HG02840 (cell line): ENCODE results near the gene SLC46A1.

ENCODE experiments used
- ATAC-seq: cut with Tn5 transposase; IDR thresholded peaks from one replicate; pipeline ENCODE4 v1.9.1; 2021; ENCODE audit warnings: mild to moderate bottlenecking, moderate library complexity, moderate number of reproducible peaks; ENCODE audit not compliant: unreplicated experiment, low FRiP score

Gene SLC46A1

DNA sequence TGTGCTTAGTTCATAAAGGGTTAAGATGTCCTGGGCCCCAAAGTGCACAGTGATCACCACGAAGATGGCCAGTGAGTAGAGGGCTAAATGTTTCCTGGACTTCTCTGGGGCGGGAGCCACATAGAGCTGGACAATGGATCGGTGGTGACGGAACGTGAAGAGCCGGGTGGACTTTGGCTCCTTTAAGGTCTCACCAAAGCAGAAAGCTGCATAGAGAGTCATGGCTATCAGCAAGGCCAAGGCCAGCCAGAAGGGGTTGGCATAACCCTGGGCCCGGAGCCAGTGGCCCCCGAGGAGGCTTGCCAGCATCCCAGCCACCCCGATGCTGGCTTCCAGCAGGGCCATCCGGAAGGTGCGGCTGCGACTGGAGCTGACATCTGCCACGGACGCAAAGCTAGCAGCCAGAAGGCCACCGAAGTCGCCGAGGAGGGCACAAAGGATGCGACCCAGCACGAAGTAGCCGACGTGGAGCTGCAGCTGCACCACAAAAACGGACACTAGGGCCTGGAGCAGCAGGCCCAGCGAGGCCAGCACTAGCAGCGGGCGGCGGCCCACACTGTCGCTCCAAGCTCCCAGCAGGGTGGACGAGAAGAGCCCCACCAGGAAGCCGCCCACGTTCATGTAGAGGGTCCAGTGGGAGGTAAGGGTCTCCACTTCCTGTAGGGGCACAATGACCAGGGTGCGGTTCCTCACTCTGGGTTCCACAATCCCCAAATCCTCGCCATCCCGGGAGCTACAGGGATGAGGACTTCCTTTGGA is 1.0 kb downstream of the SLC46A1 start:
- no peak for ATAC-seq

DNA sequence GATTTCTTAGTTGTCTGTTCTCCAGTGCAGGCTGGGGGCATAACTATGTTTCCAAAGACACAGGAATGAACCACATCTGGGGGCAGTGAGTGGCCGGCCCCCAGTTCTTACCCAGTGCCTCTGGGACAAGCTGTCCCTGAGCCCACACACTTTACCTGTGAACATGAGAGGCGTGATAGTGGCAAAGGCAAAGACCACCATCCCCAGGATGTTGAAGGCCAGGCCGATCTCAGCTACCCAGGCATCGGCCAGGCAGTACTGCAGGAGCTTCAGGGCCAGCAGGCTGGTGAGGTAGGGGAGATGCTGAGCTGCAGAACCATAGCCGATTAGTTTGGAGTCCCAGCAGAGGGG is 1.6 kb downstream of the SLC46A1 start:
- ATAC-seq = no peak

DNA sequence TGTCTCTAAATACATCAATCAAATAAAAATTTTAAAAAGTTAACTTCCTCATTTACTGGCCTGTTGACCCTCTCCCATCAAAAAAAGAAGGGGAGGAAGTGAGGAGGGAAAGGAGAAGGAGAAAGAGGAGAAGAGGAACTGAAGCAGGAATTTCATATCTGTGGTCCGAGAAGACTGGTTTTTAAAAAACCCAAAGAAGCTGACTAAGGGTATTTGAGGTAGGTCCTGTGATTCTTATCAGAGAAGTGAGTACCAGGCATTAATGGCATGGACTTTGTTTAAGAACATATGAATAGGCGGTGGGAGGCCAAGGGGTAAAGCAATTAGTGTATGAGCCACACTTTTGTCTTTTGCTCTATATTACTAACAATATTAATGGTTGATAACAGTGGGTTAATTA is 2.0 kb downstream of the SLC46A1 start:
- ATAC-seq = no peak

DNA sequence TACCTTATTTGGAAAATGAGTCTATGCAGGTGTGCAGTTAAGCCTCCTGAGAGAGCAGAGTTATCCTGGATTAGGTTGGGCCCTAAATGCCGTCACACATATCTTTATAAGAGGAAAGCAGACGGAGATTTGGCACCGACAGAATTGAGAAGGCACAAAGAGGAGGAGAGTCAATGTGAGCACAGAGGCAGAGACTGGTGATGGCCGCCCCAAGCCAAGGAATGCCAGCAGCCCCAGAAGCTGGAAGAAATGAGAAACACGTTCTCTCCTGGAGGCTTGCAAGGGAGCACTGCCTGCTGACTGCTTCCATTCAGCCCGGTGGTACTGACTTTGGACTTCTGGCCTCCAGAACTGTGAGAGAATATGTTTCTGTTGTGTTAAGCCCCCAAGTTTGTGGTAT is 3.2 kb downstream of the SLC46A1 start:
- no peak for ATAC-seq

DNA sequence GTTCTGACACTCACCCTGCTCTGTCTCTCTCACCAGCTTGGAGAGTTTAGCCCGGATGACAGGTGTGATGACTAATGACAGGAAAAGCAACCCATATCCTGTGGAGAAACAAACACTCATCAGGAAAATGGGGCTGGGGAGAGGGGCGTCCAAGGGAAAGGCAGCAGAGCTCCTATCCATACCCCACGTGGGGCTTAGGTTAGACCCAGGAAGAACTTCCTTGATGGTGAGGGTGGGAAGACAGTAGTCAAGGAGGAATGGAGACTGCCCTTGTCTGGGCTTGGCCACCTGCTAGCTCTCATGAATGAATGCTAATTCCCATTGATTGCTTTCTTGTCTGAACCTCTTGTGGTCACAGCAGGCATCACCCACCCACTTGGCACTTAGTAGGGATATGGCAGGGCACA is 3.8 kb downstream of the SLC46A1 start:
- ATAC-seq = no peak

DNA sequence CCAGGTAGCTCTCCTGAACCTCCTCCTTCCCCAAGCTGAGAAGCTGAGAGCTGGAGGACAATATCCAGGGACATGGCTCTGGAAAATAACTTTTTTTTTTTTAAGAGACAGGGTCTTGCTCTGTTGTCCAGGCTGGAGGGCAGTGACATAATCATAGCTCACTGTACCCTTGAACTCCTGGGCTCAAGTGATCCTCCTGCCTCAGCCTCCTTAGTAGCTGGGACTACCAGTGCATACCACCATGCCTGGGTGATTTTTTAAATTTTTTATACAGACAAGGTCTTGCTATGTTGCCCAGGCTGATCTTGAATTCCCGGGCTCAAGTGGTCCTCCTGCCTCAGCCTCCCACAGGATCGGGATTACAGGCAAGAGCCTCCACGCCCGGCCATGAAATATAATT is 6.2 kb downstream of the SLC46A1 start:
- no peak for ATAC-seq

DNA sequence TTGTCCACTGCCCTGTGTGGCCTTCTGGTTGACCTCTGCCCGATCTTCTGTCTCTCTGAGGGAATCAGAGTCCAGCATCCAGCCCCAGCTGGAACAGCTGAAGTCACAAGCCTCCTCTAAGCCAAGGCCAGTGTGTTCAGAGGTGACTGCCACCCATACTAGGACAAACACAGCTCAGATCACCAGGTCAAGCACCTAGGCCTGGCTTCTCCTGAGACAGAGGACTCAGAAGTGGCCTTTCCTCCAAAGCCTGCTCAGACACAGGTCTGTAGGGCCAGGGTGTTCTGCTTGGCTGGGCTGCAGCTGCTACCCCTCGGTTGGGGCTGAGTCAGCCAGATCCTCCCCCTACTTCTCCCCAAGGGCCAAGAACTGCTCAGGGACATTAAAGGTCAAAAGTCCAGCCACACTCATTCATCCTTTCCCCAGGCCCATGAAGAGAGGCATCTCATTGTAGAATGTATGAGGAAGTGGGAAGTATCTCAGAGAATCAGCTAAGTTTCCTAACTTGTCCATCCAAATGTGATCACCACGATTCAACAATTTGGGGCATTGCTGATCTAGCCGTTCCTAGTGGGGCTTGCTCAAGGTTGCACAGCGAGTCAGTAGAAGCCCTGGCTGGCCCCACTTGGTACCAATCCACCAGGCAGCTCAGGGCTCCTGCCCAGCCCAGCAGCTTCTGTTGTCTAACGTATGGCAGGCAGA is 7.6 kb downstream of the SLC46A1 start:
- no peak for ATAC-seq

DNA sequence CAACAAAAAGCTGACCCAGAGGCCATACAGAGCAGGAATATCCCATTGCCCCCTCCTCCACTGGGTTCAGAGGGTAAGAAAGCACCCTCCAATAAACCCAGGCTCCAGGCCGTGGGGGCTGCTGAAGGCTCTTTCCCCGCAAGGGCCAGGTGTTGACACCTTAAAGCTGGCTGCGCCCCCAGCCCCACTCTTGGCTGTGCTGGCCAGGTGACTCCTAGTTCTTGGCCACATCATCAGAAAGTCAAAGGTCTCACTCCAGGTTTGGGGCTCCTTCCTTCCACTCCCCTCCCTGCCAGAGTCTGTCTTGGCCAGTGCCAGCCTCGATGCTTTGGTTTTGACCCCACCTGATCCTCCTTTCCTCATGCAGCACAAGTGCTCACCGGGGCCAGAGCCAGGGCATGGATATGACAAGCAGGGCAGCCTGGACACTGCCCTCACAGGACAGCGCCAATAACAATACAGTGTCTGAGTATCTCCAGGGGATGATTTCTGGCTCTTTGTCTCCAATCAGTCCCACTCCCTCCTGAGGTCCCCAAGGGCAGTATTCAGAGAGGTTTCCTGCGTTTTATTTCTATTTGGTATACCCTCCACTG is 8.2 kb downstream of the SLC46A1 start:
- ATAC-seq = no peak

DNA sequence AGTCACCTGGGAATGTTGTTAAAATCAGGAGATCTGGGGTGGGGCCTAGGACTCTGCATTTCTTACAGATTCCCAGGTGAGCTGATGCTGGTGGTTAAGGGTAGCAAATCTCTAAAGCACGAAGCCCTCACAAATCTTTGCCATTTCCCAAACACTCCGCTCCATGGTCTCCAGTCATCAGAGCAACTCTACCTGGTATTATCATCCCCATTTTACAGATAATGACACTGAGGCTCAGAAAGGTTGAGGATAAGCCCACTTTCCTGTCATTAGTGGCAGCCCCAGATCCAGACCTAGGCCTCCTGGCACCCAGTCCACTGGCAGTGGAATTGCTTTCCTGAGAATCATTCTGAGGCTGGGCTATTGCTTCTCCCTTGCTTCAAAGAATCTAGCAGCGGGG is 8.7 kb downstream of the SLC46A1 start:
- ATAC-seq = no peak

DNA sequence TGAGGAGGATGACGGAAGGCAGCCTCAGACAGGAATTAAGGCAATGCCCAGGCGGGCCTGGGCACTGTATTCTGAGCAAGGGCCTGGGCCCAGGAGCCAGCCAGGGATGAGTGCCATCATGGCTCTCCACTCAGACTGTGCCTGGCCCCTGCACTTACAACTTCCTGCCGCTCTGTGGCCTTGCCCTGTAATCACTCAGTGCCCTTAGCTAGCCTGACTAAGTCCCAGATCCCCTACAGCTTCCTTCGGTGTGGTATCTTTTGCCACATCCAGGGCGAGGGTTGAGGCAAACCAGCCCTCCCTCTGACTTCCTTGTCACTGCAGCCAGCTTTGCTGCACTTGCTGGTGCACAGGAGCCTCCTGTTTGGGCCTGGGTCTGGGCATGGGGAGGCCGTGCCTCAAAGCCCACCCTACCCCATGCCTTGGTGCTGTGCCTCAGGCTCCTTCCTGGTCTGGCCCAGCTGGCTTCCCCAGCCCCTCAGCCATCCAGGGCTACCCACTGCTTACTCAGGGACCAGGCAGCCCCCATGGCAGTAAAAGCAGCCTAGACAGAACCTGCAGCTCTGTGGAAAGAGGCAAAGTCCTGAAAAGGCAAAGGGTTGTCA is 9.3 kb downstream of the SLC46A1 start:
- no peak for ATAC-seq

DNA sequence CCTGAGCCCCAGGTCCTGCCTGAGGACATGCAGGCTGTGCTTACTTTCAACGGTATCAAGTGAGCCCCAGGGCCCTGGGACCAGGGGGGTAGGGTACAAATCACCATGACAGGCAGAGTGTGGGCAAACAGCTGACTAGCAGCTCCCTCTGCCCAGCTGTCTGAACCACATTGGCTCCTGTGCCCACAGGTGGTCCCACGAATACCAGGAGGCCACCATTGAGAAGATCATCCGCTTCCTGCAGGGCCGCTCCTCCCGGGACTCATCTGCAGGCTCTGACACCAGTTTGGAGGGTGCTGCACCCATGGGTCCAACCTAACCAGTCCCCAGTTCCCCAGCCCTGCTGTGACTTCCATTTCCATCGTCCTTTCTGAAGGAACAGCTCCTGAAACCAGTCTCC is 10.0 kb downstream of the SLC46A1 start:
- no peak for ATAC-seq

DNA sequence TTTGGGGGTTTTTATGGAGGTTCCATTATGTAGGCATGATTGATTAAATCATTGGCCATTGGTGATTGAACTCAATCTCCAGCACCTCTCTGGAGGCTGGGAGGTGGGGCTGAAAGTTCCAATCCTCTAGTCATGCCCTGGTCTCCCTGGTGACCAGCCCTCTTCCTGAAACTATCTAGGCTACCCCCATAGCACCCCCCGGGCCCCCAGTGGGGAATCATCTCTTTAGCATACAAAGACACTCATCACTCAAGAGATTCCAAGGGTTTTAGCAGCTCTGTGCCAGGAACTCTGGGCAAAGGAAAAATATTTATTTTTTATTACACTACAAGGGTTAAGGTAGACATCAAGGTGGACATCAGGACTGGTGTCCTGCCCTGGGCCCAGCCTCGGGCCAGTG is 10.6 kb downstream of the SLC46A1 start:
- ATAC-seq = no peak

DNA sequence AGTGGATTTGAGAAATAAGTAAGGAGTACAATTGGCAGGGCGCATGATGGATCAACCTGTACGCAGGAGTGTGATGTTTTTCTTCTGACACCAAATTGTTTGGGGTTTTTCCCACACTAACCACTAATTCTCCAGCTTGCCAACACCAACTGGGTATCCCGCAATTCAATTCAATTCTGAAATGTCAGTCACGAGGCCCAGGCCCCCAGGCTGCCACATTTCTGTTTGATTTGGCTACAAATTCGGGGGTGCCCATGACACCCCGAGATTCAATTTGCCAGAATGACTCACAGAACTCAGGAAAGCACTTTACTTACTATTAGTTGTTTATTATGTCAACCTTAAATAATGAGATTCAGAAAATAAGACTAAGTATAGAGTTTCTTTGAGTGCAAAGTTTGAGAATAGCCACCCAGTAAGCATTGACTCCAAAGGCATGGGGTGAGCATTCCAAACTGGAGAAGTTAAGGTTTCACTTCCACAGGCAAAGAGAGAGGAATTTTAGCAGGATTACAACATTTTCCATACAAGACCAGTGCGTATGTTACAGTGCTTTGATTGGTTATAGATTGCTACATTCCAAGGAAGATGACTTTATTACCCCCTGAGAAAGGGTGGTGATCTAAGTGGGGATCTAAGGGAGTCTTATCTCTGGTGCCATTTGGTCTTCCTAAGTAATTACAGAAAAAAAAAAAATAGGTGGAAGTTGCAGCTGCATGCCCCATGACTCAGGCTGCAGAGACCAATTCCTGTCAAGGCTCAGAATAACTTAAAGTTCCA is 11.5 kb downstream of the SLC46A1 start:
- no peak for ATAC-seq

DNA sequence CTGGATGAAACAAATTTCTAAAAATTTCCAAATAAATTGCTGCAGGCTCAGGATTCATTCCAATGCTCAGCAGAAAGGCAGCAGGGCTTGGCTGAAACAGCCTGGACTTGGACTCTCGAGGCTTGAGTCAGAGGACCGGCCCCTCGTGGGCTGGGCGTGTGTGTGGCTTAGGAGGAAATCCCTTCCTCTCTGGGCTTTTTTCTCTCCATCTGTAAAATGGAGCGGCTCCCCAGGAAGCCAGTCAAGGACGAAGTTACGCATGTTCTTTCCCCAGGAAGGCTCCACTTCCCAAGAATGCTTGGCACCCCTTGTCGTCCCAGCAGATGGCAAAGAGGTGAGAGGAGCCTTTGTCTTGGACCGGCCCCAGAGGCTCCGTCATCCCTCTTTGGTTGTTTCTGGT is 13.5 kb downstream of the SLC46A1 start:
- no peak for ATAC-seq

DNA sequence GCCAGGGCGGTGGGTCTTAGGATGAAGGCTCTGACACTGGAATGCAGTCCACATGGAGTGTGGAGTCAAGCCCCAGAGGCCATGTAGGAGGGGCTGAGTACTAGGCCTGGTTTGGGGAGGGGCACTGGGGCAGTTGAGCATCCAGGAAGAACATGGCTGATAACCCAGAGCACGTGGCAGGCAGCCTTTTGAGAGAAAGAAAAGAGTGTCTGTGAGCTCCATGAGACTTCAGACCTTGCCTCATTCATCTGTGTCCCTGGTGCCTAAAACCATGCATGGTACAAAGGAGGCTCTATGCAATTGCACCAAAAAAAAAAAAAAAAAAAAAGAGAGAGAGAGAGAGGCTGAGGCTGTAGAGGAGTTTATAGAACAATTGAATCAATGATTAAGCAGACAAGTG is 14.6 kb downstream of the SLC46A1 start:
- ATAC-seq = no peak

DNA sequence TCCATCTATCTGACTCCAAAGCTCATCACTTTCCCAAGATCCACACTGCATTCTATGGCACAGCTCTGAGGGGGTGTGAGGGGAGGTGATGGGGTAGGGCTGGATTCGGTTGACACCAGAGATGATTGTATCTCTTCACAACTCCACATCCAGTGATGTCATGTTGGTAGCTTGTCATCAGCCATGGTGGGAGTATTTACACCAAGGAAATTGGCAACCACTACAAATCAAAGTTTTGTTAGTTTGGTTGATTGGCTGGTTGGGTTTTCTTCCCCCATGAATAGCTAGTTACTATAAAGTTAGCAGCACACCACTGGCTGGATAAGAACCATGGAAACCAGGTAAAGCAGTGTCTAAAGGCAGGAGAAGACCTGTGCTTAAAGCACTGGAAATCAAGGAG is 15.0 kb downstream of the SLC46A1 start:
- no peak for ATAC-seq

DNA sequence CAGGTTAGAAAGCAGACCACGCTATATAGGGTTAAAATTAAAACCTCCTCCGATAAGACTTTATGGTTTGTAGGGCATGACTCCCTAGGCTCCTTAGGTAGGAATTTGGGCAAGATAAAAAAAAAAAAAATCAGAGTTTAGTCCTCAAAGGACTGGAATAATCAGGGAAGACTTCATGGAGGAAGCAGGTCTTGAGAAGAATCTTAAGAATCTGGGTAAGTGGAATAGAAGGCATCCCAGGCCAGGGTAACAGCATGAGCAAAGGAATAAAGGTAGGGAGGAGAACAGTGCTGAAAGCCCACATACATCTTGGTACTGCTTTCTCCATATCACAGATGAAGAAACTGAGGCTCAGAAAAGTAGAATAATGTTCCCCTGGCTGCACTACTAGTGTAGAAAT is 15.4 kb downstream of the SLC46A1 start:
- no peak for ATAC-seq

DNA sequence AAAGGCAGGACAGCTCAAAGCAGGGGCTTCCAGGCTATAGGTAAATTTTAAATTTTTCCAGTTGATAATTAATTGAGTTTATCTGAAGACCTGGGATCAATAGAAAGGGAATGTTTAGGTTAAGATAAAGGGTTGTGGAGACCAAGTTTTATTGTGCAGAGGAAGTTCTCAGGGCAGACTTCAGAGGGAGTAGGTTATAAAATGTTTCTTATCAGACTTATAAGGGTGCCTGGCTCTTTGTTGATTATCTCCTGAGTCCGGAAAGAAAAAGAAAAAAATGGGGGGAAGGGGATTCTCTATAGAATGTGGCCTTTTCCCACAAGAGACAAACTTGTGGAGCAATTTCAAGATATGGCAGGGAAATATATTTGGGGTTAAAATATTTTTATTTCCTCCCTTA is 15.9 kb downstream of the SLC46A1 start:
- no peak for ATAC-seq

DNA sequence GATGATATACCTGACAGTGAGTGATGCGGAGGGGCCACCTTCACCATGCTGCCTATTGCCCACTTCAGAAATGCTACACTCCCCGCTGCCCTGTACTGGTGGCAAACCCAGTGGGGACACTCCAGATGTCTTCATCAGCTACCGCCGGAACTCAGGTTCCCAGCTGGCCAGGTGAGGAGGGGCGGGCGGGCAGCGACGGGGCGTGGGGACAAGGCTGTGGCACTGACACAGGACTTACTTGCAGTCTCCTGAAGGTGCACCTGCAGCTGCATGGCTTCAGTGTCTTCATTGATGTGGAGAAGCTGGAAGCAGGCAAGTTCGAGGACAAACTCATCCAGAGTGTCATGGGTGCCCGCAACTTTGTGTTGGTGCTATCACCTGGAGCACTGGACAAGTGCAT is 17.9 kb downstream of the SLC46A1 start:
- no peak for ATAC-seq

DNA sequence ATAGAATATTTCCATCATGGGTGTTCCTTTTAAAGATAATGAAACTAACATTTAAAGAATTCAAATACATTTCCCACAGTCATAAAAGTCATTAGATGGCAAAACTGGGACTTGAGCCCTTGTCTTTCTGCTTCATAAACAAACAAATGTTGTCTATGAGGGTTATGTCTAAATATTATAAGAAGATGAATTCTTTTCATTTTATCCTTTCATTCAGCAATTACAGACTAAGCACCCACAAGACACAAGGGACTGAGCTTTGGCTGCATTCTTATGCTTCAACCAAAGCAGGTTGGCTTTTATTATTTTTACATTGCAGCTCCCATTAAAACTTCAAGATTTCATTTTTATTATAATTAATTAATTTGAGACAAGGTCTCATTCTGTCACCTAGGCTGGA is 19.6 kb downstream of the SLC46A1 start:
- ATAC-seq = no peak

DNA sequence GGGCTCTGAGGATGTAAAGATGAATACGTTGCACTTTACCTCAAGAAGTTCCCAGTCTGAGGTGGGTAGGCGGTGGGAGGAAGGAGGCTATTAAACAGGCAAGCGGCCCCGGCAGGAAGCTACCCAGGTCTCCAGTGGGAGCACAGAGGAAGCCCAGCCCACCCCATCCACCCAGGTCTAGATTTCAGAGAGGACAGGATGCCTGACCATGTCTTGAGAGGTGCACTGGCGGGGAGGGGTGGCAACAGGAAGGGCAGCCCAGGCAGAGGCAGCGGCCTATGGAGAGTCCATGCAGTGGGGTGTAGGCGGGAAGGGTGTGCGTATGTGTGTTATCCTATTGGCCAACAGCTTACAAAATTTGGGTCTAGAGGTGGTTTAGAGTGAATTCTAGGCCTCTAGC is 20.6 kb downstream of the SLC46A1 start:
- no peak for ATAC-seq
